Measurements from ENCODE around the gene SORBS1. TPM values are rescaled to one million over a fixed set of nuclear protein-coding genes. Genes with fewer than 3 reads are reported as not detected.

Gene SORBS1
- total and polyA plus RNA-seq, 8 donors, result 34.4 to 713 (median 168) TPM

DNA sequence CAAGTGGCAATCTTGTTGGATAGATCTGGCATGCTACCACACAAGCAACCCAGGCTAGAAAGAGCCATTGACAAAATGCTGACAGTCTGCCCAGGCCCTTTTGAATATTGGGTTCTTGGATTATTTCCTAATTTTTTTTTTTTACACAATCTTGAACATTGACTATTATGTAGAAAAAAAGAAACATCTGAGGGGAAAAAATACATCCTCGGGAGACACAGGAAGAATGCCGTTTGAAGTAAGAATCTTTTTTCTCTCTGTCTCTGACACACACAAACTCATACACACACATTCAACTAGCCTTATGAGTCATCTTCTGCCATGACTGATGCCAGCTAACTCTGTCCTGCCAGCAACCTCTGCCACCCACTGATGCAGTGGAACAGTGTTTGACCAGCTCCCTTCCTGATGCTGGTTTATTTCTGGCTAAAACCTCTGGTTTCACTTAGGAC is 47.2 kb downstream of the SORBS1 start:
- H3K27ac ChIP-seq, result peak overlapping the region; percentile 86 to 95 (median 86)
- peaks cover 61 to 100% (median 86%) of the 10 kb centered on the region in 4 donors for H3K4me1 ChIP-seq
- no peaks in the 10 kb centered on the region for H3K27me3 ChIP-seq
- WGBS, 5 donors, result 10 to 25% (median 20%) methylated on average over 2 of the region's 2 CpGs
- intact Hi-C loops (cut with DNase I; ENCODE audit: low total_unique reads), result no loop called here
- no peak for TF ChIP-seq CTCF (IDR thresholded peaks at IDR 0.05)
- TF ChIP-seq POLR2AphosphoS5 (IDR thresholded peaks at IDR 0.05), result peak; percentile 42 to 76 (median 46)
- peak; percentile 65 to 66 for DNase-seq
- H3K9me3 ChIP-seq, result no peaks in the 10 kb centered on the region
- H3K36me3 ChIP-seq, result no peaks in the 10 kb centered on the region
- no peak overlapping the region for H3K4me3 ChIP-seq

DNA sequence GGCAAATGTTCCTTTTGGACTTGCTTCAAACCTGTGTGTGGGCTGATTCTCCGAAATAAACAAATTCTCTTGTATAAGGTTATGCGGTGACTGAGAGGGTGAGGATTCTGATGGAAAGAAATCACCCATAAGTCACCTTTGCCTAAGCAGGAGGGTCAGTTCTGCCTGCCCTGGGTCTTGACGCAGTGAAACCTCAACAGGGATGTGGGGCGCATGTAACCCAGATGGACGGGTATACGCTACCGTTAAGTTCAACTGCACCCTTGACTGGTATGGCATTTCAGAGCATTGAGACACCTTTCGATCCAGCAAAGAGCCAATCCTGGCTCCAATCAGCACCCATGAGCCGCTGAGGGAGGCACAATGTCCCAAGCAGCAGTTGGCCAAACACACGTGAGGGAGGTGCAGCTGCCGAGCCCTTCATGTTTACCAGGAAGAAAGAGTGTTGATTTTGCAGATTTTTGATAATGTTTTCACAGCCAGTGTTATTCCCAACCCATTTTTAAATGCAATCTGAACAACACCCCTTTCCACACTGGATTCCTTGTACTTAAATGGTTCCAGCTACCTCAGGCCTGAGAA is 48.1 kb downstream of the SORBS1 start:
- intact Hi-C loops (cut with DNase I; ENCODE audit: low total_unique reads), result no loop called here
- Histone ChIP-seq H3K9me3 (no peaks in the 10 kb centered on the region), H3K4me3 (no peak overlapping the region), H3K36me3 (no peaks in the 10 kb centered on the region), H3K27me3 (no peaks in the 10 kb centered on the region), H3K4me1 (peaks cover 59 to 100% (median 83%) of the 10 kb centered on the region in 4 donors), H3K27ac (peak overlapping the region; percentile 86 to 95 (median 86))
- TF ChIP-seq POLR2AphosphoS5 (IDR thresholded peaks at IDR 0.05) (peak; percentile 26 to 88 (median 77)), EP300 (IDR thresholded peaks at IDR 0.05) (no peak), POLR2A (IDR thresholded peaks at IDR 0.05) (no peak)
- DNase-seq, result peak; percentile 84 to 87
- WGBS, 5 donors, result 22 to 46% (median 28%) methylated on average over 11 of the region's 11 CpGs

DNA sequence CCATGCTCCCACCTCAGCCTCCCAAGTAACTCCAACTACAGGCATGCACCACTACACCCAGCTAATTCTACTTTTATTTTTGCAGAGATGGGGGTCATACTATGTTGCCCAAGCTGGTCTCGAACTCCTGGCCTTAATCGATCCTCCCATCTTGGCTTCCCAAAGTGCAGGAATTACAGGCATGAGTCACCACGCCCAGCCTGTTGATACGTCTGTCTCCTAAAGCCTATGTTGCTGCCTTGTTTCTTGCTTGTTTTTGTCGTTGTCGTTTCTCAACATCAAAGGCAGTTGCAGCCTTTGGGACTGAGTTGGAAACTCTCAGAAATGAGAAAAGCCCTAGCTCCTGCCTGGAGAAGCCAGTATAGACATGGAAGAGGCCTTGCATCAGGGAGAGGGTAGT is 49.9 kb downstream of the SORBS1 start:
- 49 to 71% (median 67%) methylated on average over 6 of the region's 6 CpGs for WGBS, 5 donors
- intact Hi-C loops (cut with DNase I; ENCODE audit: low total_unique reads), result no loop called here
- Histone ChIP-seq H3K4me3 (no peak overlapping the region), H3K36me3 (no peaks in the 10 kb centered on the region), H3K27me3 (no peaks in the 10 kb centered on the region), H3K4me1 (peaks cover 54 to 98% (median 82%) of the 10 kb centered on the region in 4 donors), H3K9me3 (no peaks in the 10 kb centered on the region), H3K27ac (peak overlapping the region; percentile 70 to 95 (median 86))
- DNase-seq, result no peak
- no peak for TF ChIP-seq POLR2AphosphoS5 (IDR thresholded peaks at IDR 0.05)
- TF ChIP-seq EP300 (IDR thresholded peaks at IDR 0.05), result no peak
- no peak for TF ChIP-seq POLR2A (IDR thresholded peaks at IDR 0.05)

DNA sequence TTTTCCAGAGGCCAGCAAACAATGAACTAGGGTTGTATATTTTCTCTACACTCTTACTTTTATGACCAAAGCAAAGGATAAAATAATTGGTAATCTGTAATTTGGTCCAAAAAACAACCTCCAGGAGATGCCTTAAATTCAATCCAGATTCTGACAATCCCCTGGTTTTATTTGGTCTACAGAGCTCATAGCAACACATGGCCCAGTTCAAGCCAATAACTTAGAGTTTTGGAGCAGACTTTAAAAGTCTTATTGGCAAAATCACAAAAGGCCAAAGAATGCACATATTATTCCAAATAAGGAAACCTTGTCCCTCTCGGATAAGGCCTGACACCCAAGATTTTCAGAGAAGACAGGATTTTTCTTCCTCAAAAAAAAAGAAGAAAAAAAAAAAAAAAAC is 51.9 kb downstream of the SORBS1 start:
- Histone ChIP-seq H3K27me3 (no peaks in the 10 kb centered on the region), H3K27ac (peak overlapping the region; percentile 54 to 95 (median 86)), H3K4me1 (peaks cover 48 to 98% (median 89%) of the 10 kb centered on the region in 4 donors), H3K36me3 (no peaks in the 10 kb centered on the region), H3K4me3 (no peak overlapping the region), H3K9me3 (no peaks in the 10 kb centered on the region)
- no peak for TF ChIP-seq EP300 (IDR thresholded peaks at IDR 0.05)
- intact Hi-C loops (cut with DNase I; ENCODE audit: low total_unique reads), result no loop called here
- 30 to 61% (median 50%) methylated on average over 1 of the region's 1 CpG for WGBS, 5 donors
- DNase-seq, result peak in 1 of 2 donors; percentile 57

GRCh38 chr10:95508730-95509129 is 52.4 kb downstream of the SORBS1 start:
- Histone ChIP-seq H3K4me3 (no peak overlapping the region), H3K36me3 (no peaks in the 10 kb centered on the region), H3K4me1 (peaks cover 49 to 98% (median 89%) of the 10 kb centered on the region in 4 donors), H3K27ac (peak overlapping the region; percentile 54 to 95 (median 86)), H3K27me3 (no peaks in the 10 kb centered on the region), H3K9me3 (no peaks in the 10 kb centered on the region)
- DNase-seq, result peak in 1 of 2 donors; percentile 62
- intact Hi-C loops (cut with DNase I; ENCODE audit: low total_unique reads), result no loop called here
- no peak for TF ChIP-seq POLR2A (IDR thresholded peaks at IDR 0.05)
- TF ChIP-seq EP300 (IDR thresholded peaks at IDR 0.05), result peak; percentile 30
- peak; percentile 6 to 76 (median 47) for TF ChIP-seq POLR2AphosphoS5 (IDR thresholded peaks at IDR 0.05)
- TF ChIP-seq CTCF (IDR thresholded peaks at IDR 0.05), result no peak
- WGBS, 5 donors, result 17 to 37% (median 26%) methylated on average over 3 of the region's 3 CpGs
